Activated naive CD4-positive, alpha-beta T cell treated with anti-CD3 and anti-CD28 coated beads, Interleukin-2, amount 50 U/mL, for 24 hours (primary cell): ENCODE measurements around the gene SOCS7.
A peak's percentile ranks its signal among the peaks of the same experiment; 100 is the strongest.
"Not testable (repeated sequence)": the region's sequence is repeated elsewhere in the genome, so short reads cannot be mapped to it uniquely, and the experiment has no call there.

ENCODE experiments used
- H3K27ac Mint-ChIP-seq: one replicate; pipeline ENCODE4 v1.8.0; 2021; ENCODE audit warnings: mild to moderate bottlenecking, mixed read lengths
- H3K27me3 Mint-ChIP-seq: one replicate; pipeline ENCODE4 v1.8.0; 2021; ENCODE audit warnings: mixed read lengths
- H3K36me3 Mint-ChIP-seq: one replicate; pipeline ENCODE4 v1.8.0; 2021; ENCODE audit warnings: mixed read lengths
- H3K4me1 Mint-ChIP-seq: one replicate; pipeline ENCODE4 v1.8.0; 2021; ENCODE audit warnings: mixed read lengths
- H3K4me3 Mint-ChIP-seq: one replicate; pipeline ENCODE4 v1.8.0; 2021; ENCODE audit warnings: mild to moderate bottlenecking, mixed read lengths
- H3K9me3 Mint-ChIP-seq: one replicate; pipeline ENCODE4 v1.8.0; 2021; ENCODE audit warnings: mixed read lengths

SOCS7 gene

GRCh38 chr17:38431346-38432145, 79.9 kb downstream of the SOCS7 start:
- H3K4me1 Mint-ChIP-seq, result peaks cover 14% of the 10 kb centered on the region

GRCh38 chr17:38434178-38434665, 82.6 kb downstream of the SOCS7 start:
- H3K27me3 Mint-ChIP-seq, result no peaks in the 10 kb centered on the region
- H3K9me3 Mint-ChIP-seq, result no peaks in the 10 kb centered on the region
- H3K36me3 Mint-ChIP-seq, result no peaks in the 10 kb centered on the region
- peaks cover 4% of the 10 kb centered on the region for H3K4me1 Mint-ChIP-seq
- no peak overlapping the region for H3K4me3 Mint-ChIP-seq
- no peak overlapping the region for H3K27ac Mint-ChIP-seq

More at GRCh38 chr17:38431346-38432145, 79.9 kb downstream of the SOCS7 start:
- no peaks in the 10 kb centered on the region for H3K36me3 Mint-ChIP-seq
- no peak overlapping the region for H3K4me3 Mint-ChIP-seq
- no peaks in the 10 kb centered on the region for H3K9me3 Mint-ChIP-seq
- H3K27ac Mint-ChIP-seq, result no peak overlapping the region
- peaks cover 3% of the 10 kb centered on the region for H3K27me3 Mint-ChIP-seq

- H3K27me3 Mint-ChIP-seq, result no peaks in the 10 kb centered on the region
- H3K4me3 Mint-ChIP-seq, result no peak overlapping the region
- no peaks in the 10 kb centered on the region for H3K9me3 Mint-ChIP-seq
- H3K4me1 Mint-ChIP-seq, result no peaks in the 10 kb centered on the region
- H3K36me3 Mint-ChIP-seq, result no peaks in the 10 kb centered on the region
- H3K27ac Mint-ChIP-seq, result no peak overlapping the region
These were observed 84.2 kb downstream of the SOCS7 start for GRCh38 chr17:38435795-38436194.

- Mint-ChIP-seq H3K9me3 (no peaks in the 10 kb centered on the region), H3K36me3 (no peaks in the 10 kb centered on the region), H3K27me3 (no peaks in the 10 kb centered on the region), H3K4me1 (no peaks in the 10 kb centered on the region), H3K4me3 (no peak overlapping the region), H3K27ac (no peak overlapping the region)
These were observed 84.7 kb downstream of the SOCS7 start for GRCh38 chr17:38436386-38436785.

- H3K36me3 Mint-ChIP-seq, H3K4me3 Mint-ChIP-seq, H3K4me1 Mint-ChIP-seq, H3K27ac Mint-ChIP-seq, H3K9me3 Mint-ChIP-seq, H3K27me3 Mint-ChIP-seq: not testable (repeated sequence)
These were observed 85.7 kb downstream of the SOCS7 start for GRCh38 chr17:38437313-38437712.

- Mint-ChIP-seq H3K4me1 (no peaks in the 10 kb centered on the region), H3K9me3 (no peaks in the 10 kb centered on the region), H3K4me3 (no peak overlapping the region), H3K36me3 (no peaks in the 10 kb centered on the region), H3K27ac (no peak overlapping the region), H3K27me3 (no peaks in the 10 kb centered on the region)
These were observed 87.8 kb downstream of the SOCS7 start for GRCh38 chr17:38439436-38439835.

- Mint-ChIP-seq H3K36me3 (no peaks in the 10 kb centered on the region), H3K4me1 (no peaks in the 10 kb centered on the region), H3K9me3 (no peaks in the 10 kb centered on the region), H3K27me3 (no peaks in the 10 kb centered on the region), H3K27ac (no peak overlapping the region), H3K4me3 (no peak overlapping the region)
These were observed 89.2 kb downstream of the SOCS7 start for GRCh38 chr17:38440614-38441397.

GRCh38 chr17:38441429-38442061, 89.9 kb downstream of the SOCS7 start:
- H3K4me1 Mint-ChIP-seq, result no peaks in the 10 kb centered on the region
- H3K4me3 Mint-ChIP-seq, result no peak overlapping the region
- no peaks in the 10 kb centered on the region for H3K9me3 Mint-ChIP-seq
- no peak overlapping the region for H3K27ac Mint-ChIP-seq
- H3K36me3 Mint-ChIP-seq, result no peaks in the 10 kb centered on the region
- no peaks in the 10 kb centered on the region for H3K27me3 Mint-ChIP-seq

GRCh38 chr17:38442548-38442947, 90.9 kb downstream of the SOCS7 start:
- Mint-ChIP-seq H3K36me3 (no peaks in the 10 kb centered on the region), H3K9me3 (no peaks in the 10 kb centered on the region), H3K27me3 (no peaks in the 10 kb centered on the region), H3K4me3 (no peak overlapping the region), H3K27ac (no peak overlapping the region), H3K4me1 (no peaks in the 10 kb centered on the region)

- H3K4me3 Mint-ChIP-seq, result no peak overlapping the region
- no peaks in the 10 kb centered on the region for H3K9me3 Mint-ChIP-seq
- no peaks in the 10 kb centered on the region for H3K36me3 Mint-ChIP-seq
- no peaks in the 10 kb centered on the region for H3K4me1 Mint-ChIP-seq
- H3K27me3 Mint-ChIP-seq, result no peaks in the 10 kb centered on the region
- no peak overlapping the region for H3K27ac Mint-ChIP-seq
These were observed 91.8 kb downstream of the SOCS7 start for GRCh38 chr17:38443356-38444031.

GRCh38 chr17:38444151-38444550, 92.5 kb downstream of the SOCS7 start:
- peak overlapping the region; percentile 35 for H3K27ac Mint-ChIP-seq
- no peaks in the 10 kb centered on the region for H3K27me3 Mint-ChIP-seq
- no peaks in the 10 kb centered on the region for H3K9me3 Mint-ChIP-seq
- no peak overlapping the region for H3K4me3 Mint-ChIP-seq
- H3K36me3 Mint-ChIP-seq, result no peaks in the 10 kb centered on the region
- H3K4me1 Mint-ChIP-seq, result no peaks in the 10 kb centered on the region

- Mint-ChIP-seq H3K36me3 (no peaks in the 10 kb centered on the region), H3K9me3 (no peaks in the 10 kb centered on the region)
These were observed 96.0 kb downstream of the SOCS7 start for GRCh38 chr17:38447502-38448085.

GRCh38 chr17:38448208-38448771, 96.6 kb downstream of the SOCS7 start:
- no peak overlapping the region for H3K4me3 Mint-ChIP-seq
- H3K4me1 Mint-ChIP-seq, result peaks cover 10% of the 10 kb centered on the region
- no peaks in the 10 kb centered on the region for H3K36me3 Mint-ChIP-seq
- H3K9me3 Mint-ChIP-seq, result no peaks in the 10 kb centered on the region
- no peak overlapping the region for H3K27ac Mint-ChIP-seq
- peaks cover 14% of the 10 kb centered on the region for H3K27me3 Mint-ChIP-seq

More at GRCh38 chr17:38447502-38448085, 96.0 kb downstream of the SOCS7 start:
- Mint-ChIP-seq H3K27ac (no peak overlapping the region), H3K4me1 (peaks cover 3% of the 10 kb centered on the region), H3K4me3 (no peak overlapping the region), H3K27me3 (peaks cover 7% of the 10 kb centered on the region)

- Mint-ChIP-seq H3K27me3 (peaks cover 18% of the 10 kb centered on the region), H3K4me3 (no peak overlapping the region), H3K27ac (no peak overlapping the region), H3K4me1 (peaks cover 11% of the 10 kb centered on the region), H3K9me3 (no peaks in the 10 kb centered on the region), H3K36me3 (no peaks in the 10 kb centered on the region)
These were observed 97.7 kb downstream of the SOCS7 start for GRCh38 chr17:38449364-38449763.

- no peak overlapping the region for H3K27ac Mint-ChIP-seq
These were observed 98.9 kb downstream of the SOCS7 start for GRCh38 chr17:38450557-38451029.

More at GRCh38 chr17:38450557-38451029, 98.9 kb downstream of the SOCS7 start:
- H3K4me1 Mint-ChIP-seq, result peaks cover 17% of the 10 kb centered on the region
- no peaks in the 10 kb centered on the region for H3K9me3 Mint-ChIP-seq
- H3K36me3 Mint-ChIP-seq, result no peaks in the 10 kb centered on the region
- H3K4me3 Mint-ChIP-seq, result no peak overlapping the region
- H3K27me3 Mint-ChIP-seq, result peaks cover 25% of the 10 kb centered on the region
